HG03460 (cell line): ENCODE data around the gene PCNX2.

ENCODE experiments used
- ATAC-seq: cut with Tn5 transposase; IDR thresholded peaks from one replicate; pipeline ENCODE4 v1.9.1; 2021; ENCODE audit not compliant: unreplicated experiment

Gene PCNX2

DNA sequence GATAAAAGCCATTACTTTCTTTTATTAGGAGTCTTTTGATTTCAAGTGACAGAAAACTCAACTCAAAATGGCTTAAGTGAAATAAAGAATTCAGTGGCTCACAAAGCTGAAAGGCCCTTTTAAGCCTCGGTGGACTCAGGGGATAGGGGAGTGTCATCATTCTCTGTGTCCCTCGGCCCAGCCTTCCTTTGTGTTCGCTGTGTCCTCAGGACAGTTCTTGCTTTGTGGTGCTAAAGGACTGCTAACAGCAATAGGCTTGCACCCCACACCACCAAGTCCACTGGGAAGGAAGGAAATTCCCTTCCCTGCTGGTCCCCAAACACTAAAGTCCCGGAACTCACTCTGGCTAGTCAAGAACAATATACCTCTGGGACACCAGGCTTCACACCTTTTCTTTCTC is 216.0 kb downstream of the PCNX2 start:
- ATAC-seq, result no peak

GRCh38 chr1:233078396-233078795 is 217.1 kb downstream of the PCNX2 start:
- no peak for ATAC-seq

GRCh38 chr1:233075915-233076295 is 219.6 kb downstream of the PCNX2 start:
- no peak for ATAC-seq

GRCh38 chr1:233066087-233066486 is 229.4 kb downstream of the PCNX2 start:
- no peak for ATAC-seq

GRCh38 chr1:233065685-233066084 is 229.8 kb downstream of the PCNX2 start:
- no peak for ATAC-seq

- ATAC-seq, result no peak
Measured at GRCh38 chr1:233064988-233065387, 230.5 kb downstream of the PCNX2 start.

- ATAC-seq, result no peak
Measured at GRCh38 chr1:233063462-233063861, 232.1 kb downstream of the PCNX2 start.

DNA sequence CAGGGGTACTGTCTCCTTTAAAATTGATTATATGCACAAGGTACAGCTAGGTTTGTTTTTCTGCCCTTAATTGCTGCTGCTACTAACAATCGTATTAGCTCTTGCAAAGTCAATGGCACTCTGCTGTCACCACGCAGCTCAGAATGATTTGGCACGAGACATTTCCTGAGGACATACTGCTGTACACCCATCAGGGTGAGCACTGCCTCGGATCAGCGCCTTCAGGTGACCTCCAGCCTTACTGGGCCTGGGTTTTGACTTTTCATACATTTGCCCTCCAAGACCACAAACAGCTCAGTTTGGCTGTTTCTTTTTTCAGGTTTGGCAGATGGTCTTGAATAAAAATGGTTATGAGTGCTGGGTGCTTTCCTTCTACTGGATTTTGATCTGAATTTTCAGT is 234.3 kb downstream of the PCNX2 start:
- no peak for ATAC-seq

GRCh38 chr1:233060461-233060994 is 235.0 kb downstream of the PCNX2 start:
- no peak for ATAC-seq

DNA sequence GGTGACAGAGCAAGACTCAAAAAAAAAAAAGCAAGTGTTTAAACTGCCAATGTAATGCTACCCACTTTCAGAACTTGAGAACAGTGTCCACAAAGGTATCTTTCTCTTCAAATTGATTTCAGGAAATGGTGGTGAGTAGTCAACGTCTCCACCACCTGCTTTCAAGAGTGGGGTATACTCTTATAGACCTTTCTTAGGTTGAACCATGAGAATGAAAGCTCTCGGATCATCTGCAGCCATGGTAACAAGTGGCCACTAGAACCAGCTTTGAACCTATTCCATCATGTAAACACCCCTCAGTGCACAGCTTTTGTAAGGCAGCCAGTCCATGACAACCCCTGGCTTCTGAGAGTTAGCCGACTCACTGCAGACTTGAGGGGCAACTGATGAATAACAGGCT is 237.7 kb downstream of the PCNX2 start:
- no peak for ATAC-seq

DNA sequence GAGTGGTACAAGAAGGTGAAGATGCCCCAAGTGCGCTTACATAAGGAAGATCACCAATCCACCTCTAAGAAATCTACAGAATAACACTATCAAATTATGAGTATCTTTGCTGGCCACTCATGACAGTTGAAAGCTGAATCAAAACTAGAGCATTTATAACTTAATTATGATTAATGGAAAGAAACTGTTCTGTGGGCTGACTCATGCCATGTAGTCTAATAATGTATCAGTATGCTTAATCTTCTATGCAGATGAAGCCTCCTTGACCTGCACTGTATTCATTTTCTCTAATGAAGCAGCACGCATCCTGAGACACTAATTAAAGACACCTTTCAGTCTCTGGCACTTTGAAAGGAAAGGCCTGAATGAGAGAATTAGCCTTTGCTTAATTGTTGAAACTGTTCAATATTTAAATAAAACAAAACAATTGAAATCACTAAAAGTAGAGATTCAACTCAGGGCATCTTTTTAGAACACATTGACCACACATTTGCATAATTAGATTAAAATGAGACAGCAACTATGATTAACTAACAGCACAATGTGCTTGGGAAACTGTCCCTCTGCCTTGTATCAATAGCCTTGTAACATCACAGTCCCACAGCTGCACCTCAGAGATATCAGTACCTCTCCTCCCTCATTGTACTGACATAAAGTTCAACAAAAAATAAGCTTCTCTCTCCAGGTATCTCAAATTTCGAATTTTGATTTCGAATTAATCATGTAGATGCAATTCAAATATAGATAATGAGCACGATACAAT is 239.5 kb downstream of the PCNX2 start:
- no peak for ATAC-seq

DNA sequence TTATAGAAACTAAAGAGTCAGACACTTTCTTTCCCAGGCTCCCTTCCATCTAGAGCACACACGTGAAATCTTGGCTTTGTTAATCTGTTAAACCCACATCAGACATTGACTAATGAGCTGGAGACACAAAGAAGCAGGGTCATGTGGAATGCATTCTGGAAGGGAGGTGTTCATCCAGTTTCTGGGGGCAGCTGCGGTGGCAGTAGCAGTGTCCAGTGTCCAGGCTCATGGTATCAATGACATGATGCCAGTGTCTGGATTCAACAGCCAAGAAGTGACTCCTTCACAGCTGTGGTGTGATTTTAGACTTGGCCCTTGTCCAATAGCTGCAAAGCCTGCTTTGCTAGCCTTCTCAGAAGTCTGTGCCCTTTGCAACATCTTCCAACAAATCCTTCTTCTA is 249.9 kb downstream of the PCNX2 start:
- ATAC-seq, result no peak

DNA sequence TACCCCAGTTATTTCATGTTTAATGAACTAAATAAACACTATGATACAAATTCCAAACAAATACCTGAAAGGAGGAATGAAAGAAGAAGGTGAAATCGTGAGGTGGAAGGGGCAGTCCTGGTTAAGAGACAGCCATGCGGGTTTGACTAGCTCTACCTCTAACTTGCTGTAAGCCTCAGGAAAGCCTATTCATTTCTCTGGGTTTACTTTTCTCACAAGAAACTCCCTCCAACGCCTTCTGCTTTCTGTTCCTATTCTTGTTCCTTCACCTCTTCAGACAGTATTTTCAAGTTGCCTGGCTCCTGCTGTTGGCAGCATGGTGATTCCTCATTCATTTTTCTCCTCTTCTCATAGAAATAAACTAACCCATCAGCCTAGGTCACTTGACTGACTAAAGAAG is 252.7 kb downstream of the PCNX2 start:
- ATAC-seq, result no peak

DNA sequence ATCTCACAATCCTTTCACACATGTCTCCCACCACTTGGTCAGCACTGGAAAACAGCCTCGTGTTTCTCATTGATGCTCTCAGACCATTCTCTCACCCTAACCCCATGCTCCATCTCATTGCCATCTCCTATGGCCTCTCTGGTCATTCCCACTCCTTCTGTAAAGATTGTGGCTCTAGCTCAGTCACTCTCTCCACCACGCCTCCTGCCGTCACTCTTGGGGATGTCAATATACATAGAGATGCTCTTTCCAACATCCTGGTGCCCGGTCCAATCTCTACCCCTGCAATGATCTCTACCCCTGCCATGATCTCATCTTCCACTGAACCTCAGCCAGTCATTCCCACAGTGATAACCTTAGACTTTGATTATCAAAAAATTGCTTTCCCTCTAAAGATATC is 255.0 kb downstream of the PCNX2 start:
- ATAC-seq, result no peak

GRCh38 chr1:233038581-233038980 is 256.9 kb downstream of the PCNX2 start:
- no peak for ATAC-seq

GRCh38 chr1:233037843-233038242 is 257.7 kb downstream of the PCNX2 start:
- no peak for ATAC-seq

DNA sequence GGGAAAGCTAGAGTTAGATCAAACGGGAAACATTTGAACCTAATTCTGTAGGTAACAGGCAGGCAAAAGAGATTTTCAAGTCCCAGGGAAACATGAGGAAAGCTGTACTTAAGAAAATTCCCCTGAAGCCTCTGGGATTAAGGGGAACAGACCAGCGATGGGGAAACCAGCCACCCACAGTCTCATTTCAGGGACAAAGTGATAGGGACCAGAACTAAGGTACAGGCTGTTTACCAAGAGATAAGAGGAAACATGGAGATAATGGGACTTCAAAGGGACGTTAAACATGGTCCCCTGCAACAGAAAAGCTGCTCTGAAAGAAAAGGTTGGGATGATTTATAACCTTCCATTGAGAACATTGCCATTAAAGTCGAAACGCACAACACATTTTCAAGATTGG is 260.7 kb downstream of the PCNX2 start:
- no peak for ATAC-seq

DNA sequence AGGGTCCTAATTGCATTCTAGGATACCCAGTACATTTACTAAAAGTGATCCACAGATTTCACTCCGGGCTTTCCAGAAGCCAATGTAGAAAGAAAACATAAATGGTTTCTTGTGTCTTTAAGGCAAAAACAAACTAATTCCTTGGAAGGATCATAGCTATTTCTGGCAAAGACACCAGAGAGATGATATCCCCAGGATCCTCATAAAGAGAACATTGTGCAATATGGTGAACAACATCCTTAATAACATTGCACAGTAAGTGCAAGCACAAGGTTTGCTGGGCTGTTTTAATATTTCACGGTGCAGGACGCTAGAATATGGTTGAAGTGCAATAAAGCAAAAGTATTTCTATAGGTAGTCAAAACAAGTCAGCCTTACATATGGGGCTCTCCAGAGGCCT is 262.2 kb downstream of the PCNX2 start:
- no peak for ATAC-seq

DNA sequence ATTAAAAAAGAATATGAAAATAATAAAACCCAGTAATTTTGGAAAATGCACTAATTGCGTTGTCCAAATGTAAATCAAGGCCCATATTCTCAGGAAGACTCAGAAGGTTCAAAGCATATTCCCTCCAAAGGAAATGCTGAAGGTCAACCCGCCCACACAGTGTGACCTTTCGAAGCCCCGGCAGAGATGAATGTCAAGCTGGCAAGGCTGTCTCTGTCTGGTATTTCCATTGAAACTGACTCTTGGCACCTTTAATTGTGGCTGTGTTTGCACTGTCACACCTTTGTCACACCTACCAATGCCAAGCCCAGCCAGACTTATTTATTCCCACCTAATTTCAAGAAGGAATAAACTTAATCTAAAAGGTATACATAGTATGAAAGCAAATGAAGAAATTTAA is 262.6 kb downstream of the PCNX2 start:
- no peak for ATAC-seq

GRCh38 chr1:233031521-233031920 is 264.0 kb downstream of the PCNX2 start:
- ATAC-seq, result no peak

GRCh38 chr1:233027046-233027445 is 268.5 kb downstream of the PCNX2 start:
- ATAC-seq, result no peak

DNA sequence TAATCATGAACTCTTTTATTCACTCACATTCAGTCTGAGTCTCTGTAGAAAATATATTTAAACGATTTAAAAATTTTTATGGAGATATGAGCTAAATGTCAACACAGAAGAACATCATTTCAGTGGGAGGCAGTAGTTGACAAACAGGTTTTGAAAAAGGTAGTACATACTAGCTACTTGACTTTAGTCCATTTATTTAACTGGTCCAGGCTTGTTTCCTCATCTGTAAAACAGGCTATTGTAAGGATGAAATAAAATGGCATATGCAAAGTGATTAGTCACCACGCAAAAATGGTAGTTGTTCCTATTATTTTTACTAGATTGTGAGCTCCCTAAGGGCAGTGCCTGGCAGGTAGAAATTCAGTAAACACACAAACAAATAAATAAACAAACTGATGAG is 270.0 kb downstream of the PCNX2 start:
- no peak for ATAC-seq

DNA sequence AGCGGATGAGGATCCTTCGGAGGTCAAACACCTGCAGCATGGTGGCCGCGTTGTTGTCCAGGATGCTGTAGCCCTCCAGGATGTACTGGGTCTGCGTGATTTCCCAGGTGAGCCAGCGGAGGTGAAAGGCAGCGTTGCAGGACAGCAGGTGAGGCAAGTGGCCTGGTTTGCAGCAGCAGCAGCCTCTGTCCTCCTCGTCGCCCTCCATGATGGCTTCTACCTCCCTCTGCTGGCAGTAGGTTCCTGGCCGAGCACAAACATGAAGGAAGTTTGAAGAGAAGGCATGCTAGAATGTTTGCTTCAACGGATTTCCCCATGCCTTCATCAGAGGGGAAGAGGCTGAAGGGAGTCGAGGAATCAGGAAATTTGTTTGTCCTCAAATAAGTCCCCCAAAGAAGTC is 270.4 kb downstream of the PCNX2 start:
- ATAC-seq, result no peak
